GM12878 (cell line): ENCODE results near the gene IFI27L2. TPM values are rescaled to one million over a fixed set of nuclear protein-coding genes. Genes with fewer than 3 reads are reported as not detected.
A peak's percentile ranks its signal among the peaks of the same experiment; 100 is the strongest.

Experiments
- ATAC-seq: fragments of 200-7000 bp; cut with Tn5 transposase; 3 replicates; pipeline ENCODE4 v1.9.1; 2020; ENCODE audit warnings: mild to moderate bottlenecking, moderate library complexity
- BruUV-seq: library from RNA; stranded (reverse); fragments of 400-500 nt; replicated peaks from 2 replicates; lab custom pipeline; 2021; lab: Mats Ljungman, UMichigan
- CTCF ChIA-PET: fragments of 300-600 bp; sonication (Branson Sonifier 250); formaldehyde crosslinking; extraction: SDS; loops from one replicate; lab custom pipeline; 2021; ENCODE audit warnings: inconsistent platforms; lab: Yijun Ruan, JAX
- POLR2A ChIA-PET: fragments of 350-600 bp; formaldehyde crosslinking; extraction: SDS; loops from one replicate; lab custom pipeline; 2021; ENCODE audit warnings: inconsistent platforms; lab: Charles Lee
- RAD21 ChIA-PET: fragments of 300-600 bp; sonication (Branson Sonifier 250); formaldehyde crosslinking; loops from one replicate; lab custom pipeline; 2023; ENCODE audit warnings: antibody characterized with exemption; ENCODE audit not compliant: unreplicated experiment; lab: Charles Lee
- SMC1A ChIA-PET: fragments of 300-600 bp; sonication (Branson Sonifier 250); formaldehyde crosslinking; loops from one replicate; lab custom pipeline; 2023; ENCODE audit not compliant: unreplicated experiment, uncharacterized antibody; lab: Charles Lee
- DNase-seq: peaks from one replicate; pipeline ENCODE4 v3.0.0-alpha.2; 2011; ENCODE audit warnings: low read depth, low spot score
- FAIRE-seq: peaks from 3 replicates; lab custom pipeline; 2011; peaks lifted over from hg19 to GRCh38; lab: Jason Lieb, UNC
- H2AFZ ChIP-seq: 2 replicates; pipeline ENCODE4 v1.6.0; 2011; ENCODE audit warnings: low read depth, low read length, control low read depth; ENCODE audit not compliant: control insufficient read depth
- H3K27ac ChIP-seq: 2 replicates; pipeline ENCODE4 v1.5.1; 2011; ENCODE audit warnings: control low read depth; ENCODE audit not compliant: control insufficient read depth, insufficient read depth
- H3K27me3 ChIP-seq, 2 experiments: replicated peaks in 1 of 2; 2 replicates each; pipeline versions ENCODE4 v1.6.0 to v1.6.1; 2011; ENCODE audit warnings: low read length in 1 of 2; ENCODE audit not compliant: control insufficient read depth in 2 of 2, insufficient read depth in 2 of 2
- H3K36me3 ChIP-seq, 2 experiments: 2 replicates each; pipeline ENCODE4 v1.5.1; 2011; ENCODE audit warnings: low read length in 1 of 2; ENCODE audit not compliant: control insufficient read depth in 2 of 2, insufficient read depth in 2 of 2
- H3K4me1 ChIP-seq: 2 replicates; pipeline ENCODE4 v1.6.1; 2011; ENCODE audit warnings: mild to moderate bottlenecking, low read length, moderate library complexity, mixed read lengths; ENCODE audit not compliant: control insufficient read depth, insufficient read depth
- H3K4me2 ChIP-seq: 2 replicates; pipeline ENCODE4 v1.6.0; 2011; ENCODE audit warnings: control low read depth; ENCODE audit not compliant: control insufficient read depth, insufficient read depth
- H3K4me3 ChIP-seq: fragments of 200-600 bp; sonication (generic); 2 replicates; pipeline ENCODE4 v1.5.1; 2016
- H3K79me2 ChIP-seq: 2 replicates; pipeline ENCODE4 v1.6.0; 2011; ENCODE audit warnings: low read length; ENCODE audit not compliant: control insufficient read depth, insufficient read depth
- H3K9ac ChIP-seq: 2 replicates; pipeline ENCODE4 v1.8.0; 2011; ENCODE audit warnings: low read length, control low read depth, mixed read lengths; ENCODE audit not compliant: control insufficient read depth, insufficient read depth
- H3K9me3 ChIP-seq: replicated peaks from 3 replicates; pipeline ENCODE4 v1.5.1; 2011; ENCODE audit warnings: mild to moderate bottlenecking, low read length; ENCODE audit not compliant: control insufficient read depth, insufficient read depth
- H4K20me1 ChIP-seq: 2 replicates; pipeline ENCODE4 v1.6.0; 2011; ENCODE audit not compliant: control insufficient read depth, insufficient read depth
- BCL11A ChIP-seq: IDR thresholded peaks from 2 replicates; pipeline ENCODE4 v1.6.1; 2011; ENCODE audit warnings: low read depth, low read length
- HSF1 ChIP-seq: fragments of 150-350 bp; IDR thresholded peaks from 2 replicates; pipeline ENCODE4 v1.6.1; 2014; ENCODE audit warnings: mild to moderate bottlenecking, low read depth, low read length
- IKZF1 ChIP-seq: fragments of 450-650 bp; conservative IDR thresholded peaks from 2 replicates; pipeline ENCODE4 v1.6.1; 2017; ENCODE audit warnings: antibody characterized with exemption, mild to moderate bottlenecking
- MEF2A ChIP-seq: IDR thresholded peaks from 2 replicates; pipeline ENCODE4 v1.6.1; 2011; ENCODE audit warnings: low read depth, mild to moderate bottlenecking, low read length, moderate library complexity; ENCODE audit not compliant: insufficient read depth
- PKNOX1 ChIP-seq: fragments of 450-650 bp; IDR thresholded peaks from 2 replicates; pipeline ENCODE4 v1.6.1; 2016; ENCODE audit warnings: mild to moderate bottlenecking
- RUNX3 ChIP-seq: IDR thresholded peaks from 2 replicates; pipeline ENCODE4 v1.6.1; 2012; ENCODE audit warnings: low read length, inconsistent platforms
- ZBTB40 ChIP-seq: fragments of 450-650 bp; IDR thresholded peaks from 2 replicates; pipeline ENCODE4 v1.6.1; 2016; ENCODE audit warnings: mild to moderate bottlenecking, moderate library complexity, borderline replicate concordance
- WGBS: methylation state at CpG from one replicate; pipeline ENCODE4 v1.1.6; 2016; ENCODE audit warnings: low lambda C conversion rate; ENCODE audit not compliant: insufficient replicate concordance, insufficient coverage; ENCODE audit errors: missing lambda C conversion rate; 5-methylcytosine and 5-hydroxymethylcytosine counted together
- in situ Hi-C: fragments of 300-500 bp; cut with MboI; formaldehyde crosslinking; loops from 9 replicates; pipeline ENCODE4 v1.14.3; 2018; ENCODE audit warnings: mixed read lengths
- intact Hi-C: fragments of 100-400 bp; cut with micrococcal nuclease; formaldehyde crosslinking; loops from one replicate; pipeline ENCODE4 v1.14.2; 2022; ENCODE audit not compliant: unreplicated experiment
- polyA plus RNA-seq, 11 experiments: library from polyadenylated mRNA; depleted of rRNA in 4 of 11; unstranded in 6 of 11; stranded (reverse) in 5 of 11; fragments of >200 nt; fragmentation: Nextera tagmentation in 4 of 11; fragmentation: Illumina TruSeq in 1 of 11; extraction: Ambion mirVana in 4 of 11; extraction: Trizol in 1 of 11; gene quantifications; 1 replicate in 1 of 11; 2 replicates in 10 of 11; pipeline versions ENCODE4 v1.2.1 to v1.2.3, GENCODE V29; 2011 to 2016; ENCODE audit warnings: inconsistent platforms in 2 of 11, missing spikeins in 2 of 11, low read depth in 1 of 11
- total RNA-seq, 4 experiments: library from RNA; depleted of rRNA in 3 of 4; stranded (reverse); fragments of >200 nt in 3 of 4; fragmentation: Illumina TruSeq in 1 of 4; extraction: Trizol in 1 of 4; gene quantifications; 2 replicates each; pipeline versions ENCODE4 v1.2.1 to v1.2.3, GENCODE V29; 2013 to 2021

The IFI27L2 gene
- total and polyA plus RNA-seq, 10 of the 15 experiments (the other 5 are each of a cell fraction or from before 2014, with no cell fraction given): 26.6 to 134 (median 60.3) TPM

- Histone ChIP-seq H3K79me2 (peaks cover 65% of the 10 kb centered on the region), H3K9me3 (peaks cover 12% of the 10 kb centered on the region), H3K4me3 (peak overlapping the region; percentile 72), H3K9ac (peak overlapping the region; percentile 98), H2AFZ (peak overlapping the region; percentile 98), H3K27me3 (no peaks in the 10 kb centered on the region), H3K4me1 (peaks cover 3% of the 10 kb centered on the region), H3K36me3 (peaks cover 0 to 20% of the 10 kb centered on the region in 2 experiments; a peak in 3 of 4 replicates), H4K20me1 (peaks cover 5% of the 10 kb centered on the region; the same call in 1 of the 2 replicates), H3K27ac (peak overlapping the region; percentile 96), H3K4me2 (peak overlapping the region; percentile 89)
- FAIRE-seq (no peak), ATAC-seq (peak; percentile 28), DNase-seq (no peak)
- BruUV-seq: no TSS peak
- ChIA-PET SMC1A (interaction anchor here (1.0 to 2.8 kb wide), 7 partner anchors 11 to 140 kb away, joined by 3 to 10 read pairs (median 4); partner anchors contain the start of gene IFI27L2), POLR2A (interaction anchor here (1.1 to 3.0 kb wide), 2 partner anchors 15 to 23 kb away, joined by 3 to 14 read pairs; no protein-coding TSS in a partner anchor), CTCF (interaction anchor here (0.8 to 4.5 kb wide), 9 partner anchors 11 to 140 kb away, joined by 3 to 17 read pairs (median 7); no protein-coding TSS in a partner anchor), RAD21 (interaction anchor here (0.5 to 1.8 kb wide), 4 partner anchors 23 to 140 kb away, joined by 3 to 8 read pairs (median 3); partner anchors contain the start of gene IFI27L2)
- in situ Hi-C loops (no loop called here), intact Hi-C loops (loop anchor here (5.0 kb wide), 1 partner anchor 103 kb away; the partner anchor contains the start of gene ASB2)
- no peak for TF ChIP-seq HSF1
- TF ChIP-seq RUNX3: peak; percentile 14; the same call in 1 of the 2 replicates
- under 1% methylated on average over 15 of the region's 15 CpGs for WGBS
Observed at GRCh38 chr14:94079891-94080620, 49.3 kb downstream of the IFI27L2 start.

DNA sequence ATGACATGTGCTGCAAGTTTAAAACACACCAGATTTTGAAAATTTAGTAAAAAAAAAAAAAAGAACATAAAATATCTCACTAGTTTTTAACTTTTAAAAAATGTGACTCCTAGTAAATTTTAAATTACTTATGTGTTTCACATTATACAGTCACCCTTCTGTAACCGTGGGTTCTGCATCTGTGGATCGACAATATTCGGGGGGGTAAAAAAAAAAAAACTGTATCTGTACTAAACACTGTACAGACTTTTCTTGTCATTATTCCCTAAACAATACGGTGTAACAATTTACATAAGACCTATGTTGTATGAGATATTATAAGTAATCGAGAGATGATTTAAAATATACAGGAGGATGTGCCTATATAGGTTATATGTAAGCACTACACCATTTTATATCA is 51.6 kb downstream of the IFI27L2 start:
- RAD21 ChIA-PET: no interaction called here
- WGBS: 97% methylated on average over 5 of the region's 5 CpGs
- Histone ChIP-seq H3K27me3 (no peaks in the 10 kb centered on the region), H4K20me1 (peaks cover 5% of the 10 kb centered on the region; the same call in 1 of the 2 replicates), H3K36me3 (peaks cover 0 to 20% of the 10 kb centered on the region in 2 experiments; a peak in 3 of 4 replicates), H3K4me3 (peak overlapping the region; percentile 72), H3K4me2 (peak overlapping the region; percentile 89), H3K27ac (no peak overlapping the region), H3K9me3 (peaks cover 22% of the 10 kb centered on the region), H2AFZ (no peak overlapping the region), H3K4me1 (peaks cover 3% of the 10 kb centered on the region), H3K9ac (no peak overlapping the region), H3K79me2 (peaks cover 84% of the 10 kb centered on the region)
- FAIRE-seq (no peak), ATAC-seq (no peak), DNase-seq (no peak)
- intact Hi-C loops (no loop called here), in situ Hi-C loops (no loop called here)
- BruUV-seq: no TSS peak
- CTCF ChIA-PET: interaction anchor here (0.9 to 1.2 kb wide), 3 partner anchors 25 to 58 kb away, joined by 3 to 6 read pairs (median 6); no protein-coding TSS in a partner anchor
- POLR2A ChIA-PET: no interaction called here
- SMC1A ChIA-PET: no interaction called here
- TF ChIP-seq ZBTB40: peak; percentile 9; the same call in 1 of the 2 replicates
- TF ChIP-seq MEF2A: no peak
- TF ChIP-seq BCL11A: no peak
- TF ChIP-seq PKNOX1: no peak
- no peak for TF ChIP-seq IKZF1
